GM23338 (cell line): ENCODE measurements around the gene RNF217.

Source experiments
- CREB1 ChIP-seq: fragments of 250-450 bp; sonication (Bioruptor Pico); IDR thresholded peaks from 2 replicates; pipeline ENCODE4 v1.5.0; 2020; ENCODE audit warnings: low read depth, mild to moderate bottlenecking, moderate library complexity
- EZH2 ChIP-seq: fragments of 200-600 bp; sonication (generic); IDR thresholded peaks from one replicate; pipeline ENCODE4 v1.8.0; 2017; ENCODE audit warnings: antibody characterized with exemption, mild to moderate bottlenecking, low read depth; ENCODE audit not compliant: unreplicated experiment
- EZH2phosphoT487 ChIP-seq: fragments of 200-600 bp; sonication (generic); IDR thresholded peaks from one replicate; pipeline ENCODE4 v1.8.1; 2018; ENCODE audit warnings: antibody characterized with exemption; ENCODE audit not compliant: unreplicated experiment
- POLR2AphosphoS5 ChIP-seq: IDR thresholded peaks from 2 replicates; pipeline ENCODE4 v1.6.1; 2016; ENCODE audit warnings: antibody characterized with exemption, low read depth
- STAT1 ChIP-seq: IDR thresholded peaks from one replicate; pipeline ENCODE4 v1.6.1; 2016; ENCODE audit warnings: antibody characterized with exemption; ENCODE audit not compliant: unreplicated experiment
- TF ChIP-seq, protein P1 (sequence below), 2 experiments: fragments of 200-600 bp in 1 of 2; sonication (generic) in 1 of 2; conservative IDR thresholded peaks; 2 replicates each; pipeline versions ENCODE4 v1.5.1 to v1.6.1; 2016 to 2017; ENCODE audit warnings: antibody characterized with exemption in 2 of 2, low read depth in 2 of 2, mild to moderate bottlenecking in 2 of 2, moderate library complexity in 1 of 2
- TF ChIP-seq, protein P2 (sequence below): IDR thresholded peaks from 2 replicates; pipeline ENCODE4 v1.6.1; 2016; ENCODE audit warnings: antibody characterized with exemption

DNA sequence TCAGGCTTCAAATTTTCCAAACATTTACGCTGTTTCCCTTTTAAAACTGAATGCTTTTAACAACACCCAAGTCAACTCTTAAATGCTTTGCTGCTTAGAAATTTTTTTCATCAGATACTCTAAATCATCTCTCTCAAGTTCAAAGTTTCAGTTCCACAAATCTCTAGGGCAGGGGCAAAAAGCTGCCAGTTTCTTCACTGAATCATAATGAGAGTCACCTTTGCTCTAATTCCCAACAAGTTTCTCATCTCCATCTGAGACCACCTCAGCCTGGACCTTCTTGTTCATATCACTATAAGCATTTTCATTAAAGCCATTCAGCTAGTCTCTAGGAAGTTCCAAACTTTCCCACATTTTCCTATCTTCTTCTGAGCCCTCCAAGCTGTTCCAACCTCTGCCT lies 69.1 kb downstream of the RNF217 start:
- TF ChIP-seq, protein P1, sequence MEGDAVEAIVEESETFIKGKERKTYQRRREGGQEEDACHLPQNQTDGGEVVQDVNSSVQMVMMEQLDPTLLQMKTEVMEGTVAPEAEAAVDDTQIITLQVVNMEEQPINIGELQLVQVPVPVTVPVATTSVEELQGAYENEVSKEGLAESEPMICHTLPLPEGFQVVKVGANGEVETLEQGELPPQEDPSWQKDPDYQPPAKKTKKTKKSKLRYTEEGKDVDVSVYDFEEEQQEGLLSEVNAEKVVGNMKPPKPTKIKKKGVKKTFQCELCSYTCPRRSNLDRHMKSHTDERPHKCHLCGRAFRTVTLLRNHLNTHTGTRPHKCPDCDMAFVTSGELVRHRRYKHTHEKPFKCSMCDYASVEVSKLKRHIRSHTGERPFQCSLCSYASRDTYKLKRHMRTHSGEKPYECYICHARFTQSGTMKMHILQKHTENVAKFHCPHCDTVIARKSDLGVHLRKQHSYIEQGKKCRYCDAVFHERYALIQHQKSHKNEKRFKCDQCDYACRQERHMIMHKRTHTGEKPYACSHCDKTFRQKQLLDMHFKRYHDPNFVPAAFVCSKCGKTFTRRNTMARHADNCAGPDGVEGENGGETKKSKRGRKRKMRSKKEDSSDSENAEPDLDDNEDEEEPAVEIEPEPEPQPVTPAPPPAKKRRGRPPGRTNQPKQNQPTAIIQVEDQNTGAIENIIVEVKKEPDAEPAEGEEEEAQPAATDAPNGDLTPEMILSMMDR (conservative IDR thresholded peaks at IDR 0.05; ENCODE audit: low read depth in 2 of 2): no peak
- TF ChIP-seq EZH2phosphoT487 (no peak), POLR2AphosphoS5 (no peak), EZH2 (no peak), CREB1 (CRISPR knock-in tag) (no peak), STAT1 (no peak)
- TF ChIP-seq, protein P2, sequence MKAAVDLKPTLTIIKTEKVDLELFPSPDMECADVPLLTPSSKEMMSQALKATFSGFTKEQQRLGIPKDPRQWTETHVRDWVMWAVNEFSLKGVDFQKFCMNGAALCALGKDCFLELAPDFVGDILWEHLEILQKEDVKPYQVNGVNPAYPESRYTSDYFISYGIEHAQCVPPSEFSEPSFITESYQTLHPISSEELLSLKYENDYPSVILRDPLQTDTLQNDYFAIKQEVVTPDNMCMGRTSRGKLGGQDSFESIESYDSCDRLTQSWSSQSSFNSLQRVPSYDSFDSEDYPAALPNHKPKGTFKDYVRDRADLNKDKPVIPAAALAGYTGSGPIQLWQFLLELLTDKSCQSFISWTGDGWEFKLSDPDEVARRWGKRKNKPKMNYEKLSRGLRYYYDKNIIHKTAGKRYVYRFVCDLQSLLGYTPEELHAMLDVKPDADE: no peak
